ENCODE data around the gene ATP12A. TPM values are rescaled to one million over a fixed set of nuclear protein-coding genes. Genes with fewer than 3 reads are reported as not detected.

Gene ATP12A
- total and polyA plus RNA-seq, 2 of the 8 experiments (the other 6 are each of a cell fraction or from before 2014, with no cell fraction given), result 0.80 to 1.3 TPM

- Histone ChIP-seq H4K91ac (replicated peaks; ENCODE audit: insufficient read length, low read length) (peak overlapping the region; percentile 47), H3K9ac (replicated peaks in 1 of 4; ENCODE audit: extremely low read depth in 1 of 4, low read depth in 3 of 4, low read length in 3 of 4) (no peak overlapping the region), H3K36me3 (ENCODE audit: control insufficient read depth in 2 of 4, insufficient read depth in 4 of 4, low read length in 3 of 4) (no peaks in the 10 kb centered on the region), H3K79me2 (ENCODE audit: control insufficient read depth in 1 of 2, insufficient read depth in 2 of 2, low read length in 2 of 2) (no peaks in the 10 kb centered on the region), H4K8ac (ENCODE audit: extremely low read depth, insufficient read depth, low read length) (no peak overlapping the region), H3K4me2 (ENCODE audit: insufficient read depth in 1 of 2, low read depth in 2 of 2, low read length in 2 of 2) (no peak overlapping the region), H2BK20ac (ENCODE audit: low read length) (peak overlapping the region; percentile 80; the same call in 1 of the 2 replicates), H3K4ac (replicated peaks; ENCODE audit: insufficient read length, low read depth, low read length) (peak overlapping the region; percentile 25), H3K9me3 (ENCODE audit: insufficient read depth in 2 of 2, low read depth in 1 of 2, low read length in 1 of 2) (no peaks in the 10 kb centered on the region), H3K27ac (ENCODE audit: low read depth, low read length) (no peak overlapping the region), H3K4me1 (replicated peaks in 1 of 4; ENCODE audit: control insufficient read depth in 3 of 4, insufficient read depth in 4 of 4, low read length in 3 of 4) (peaks cover 0 to 4% (median 3%) of the 10 kb centered on the region in 4 experiments; a peak in 3 of 7 replicates), H4K5ac (ENCODE audit: insufficient read length, low read depth, low read length) (no peak overlapping the region), H3K27me3 (replicated peaks in 1 of 4; ENCODE audit: control insufficient read depth in 3 of 4, extremely low read depth in 1 of 4, insufficient read depth in 3 of 4, low read length in 3 of 4) (no peaks in the 10 kb centered on the region), H2BK12ac (ENCODE audit: low read depth, low read length) (no peak overlapping the region), H3K79me1 (ENCODE audit: low read depth, low read length) (no peaks in the 10 kb centered on the region), H3K23ac (ENCODE audit: insufficient read length) (no peak overlapping the region), H3K4me3 (ENCODE audit: extremely low read depth in 1 of 4, insufficient read depth in 2 of 4, low read depth in 3 of 4, low read length in 4 of 4) (no peak overlapping the region), H2AK5ac (ENCODE audit: low read depth, low read length) (no peak overlapping the region), H2AFZ (ENCODE audit: low read length) (peak overlapping the region; percentile 93), H2BK120ac (replicated peaks; ENCODE audit: low read depth, low read length) (no peak overlapping the region), H3K23me2 (ENCODE audit: low read depth, low read length) (no peaks in the 10 kb centered on the region), H2BK15ac (ENCODE audit: low read length) (no peak overlapping the region), H2BK5ac (ENCODE audit: low read depth, low read length) (peak overlapping the region; percentile 67; the same call in 1 of the 2 replicates), H3K56ac (replicated peaks; ENCODE audit: insufficient read length, low read depth, low read length) (no peak overlapping the region), H3K18ac (ENCODE audit: extremely low read depth, low read length) (no peak overlapping the region), H3K14ac (ENCODE audit: insufficient read length) (no peak overlapping the region), H4K20me1 (replicated peaks in 1 of 2; ENCODE audit: control insufficient read depth in 1 of 2, insufficient read depth in 2 of 2, low read length in 2 of 2) (no peaks in the 10 kb centered on the region)
- POLR2A ChIA-PET (ENCODE audit: partially characterized antibody), result no interaction called here
- TF ChIP-seq SRF (IDR thresholded peaks at IDR 0.05; ENCODE audit: low read depth, low read length) (no peak), JUND (IDR thresholded peaks at IDR 0.05; ENCODE audit: low read length) (no peak), NANOG (IDR thresholded peaks at IDR 0.05; ENCODE audit: insufficient read depth, low read depth, low read length, poor library complexity, severe bottlenecking) (no peak), GTF2F1 (IDR thresholded peaks at IDR 0.05; ENCODE audit: borderline replicate concordance, low read depth, low read length) (no peak), CBX8 (IDR thresholded peaks at IDR 0.05; ENCODE audit: borderline replicate concordance, low read depth, low read length) (no peak), SIRT6 (IDR thresholded peaks at IDR 0.05; ENCODE audit: low read length) (no peak), KDM1A (IDR thresholded peaks at IDR 0.05; ENCODE audit: borderline replicate concordance, low read length) (no peak), MAFK (IDR thresholded peaks at IDR 0.05; ENCODE audit: low read depth, low read length) (no peak), HDAC2 (IDR thresholded peaks at IDR 0.05; ENCODE audit: borderline replicate concordance in 1 of 2, low read depth in 2 of 2, low read length in 2 of 2) (no peak), CHD1 (IDR thresholded peaks at IDR 0.05; ENCODE audit: low read depth, low read length) (no peak)
- TF ChIP-seq, protein P1, sequence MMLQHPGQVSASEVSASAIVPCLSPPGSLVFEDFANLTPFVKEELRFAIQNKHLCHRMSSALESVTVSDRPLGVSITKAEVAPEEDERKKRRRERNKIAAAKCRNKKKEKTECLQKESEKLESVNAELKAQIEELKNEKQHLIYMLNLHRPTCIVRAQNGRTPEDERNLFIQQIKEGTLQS (IDR thresholded peaks at IDR 0.05; ENCODE audit: insufficient read depth, low read depth, low read length), result no peak
- CTCF ChIA-PET (ENCODE audit: partially characterized antibody), result interaction anchor here (1.0 to 1.5 kb wide), 3 partner anchors 9 to 20 kb away, joined by 3 to 5 read pairs (median 4); no protein-coding TSS in a partner anchor
- FAIRE-seq (no peak), DNase-seq (ENCODE audit: low read depth in 1 of 2, low spot score in 2 of 2) (no peak)
- 76% methylated on average over 2 of the region's 2 CpGs; no CpG with 5 or more reads in 1 of the 2 experiments for WGBS, 2 experiments (ENCODE audit: extremely low coverage in 1 of 2, insufficient coverage in 1 of 2, insufficient read length in 1 of 2, insufficient replicate concordance in 2 of 2, low coverage in 1 of 2, low lambda C conversion rate in 2 of 2, missing lambda C conversion rate in 1 of 2)
Observed at GRCh38 chr13:24649688-24650043, 30.5 kb upstream of the ATP12A start.

All from H1 (cell line).